GM18873 (cell line): ENCODE results near the gene DSG2.

ENCODE experiments used
- ATAC-seq: cut with Tn5 transposase; IDR thresholded peaks from one replicate; pipeline ENCODE4 v1.9.1; 2021; ENCODE audit warnings: mild to moderate bottlenecking, moderate library complexity, moderate number of reproducible peaks; ENCODE audit not compliant: unreplicated experiment, low FRiP score

Gene DSG2

GRCh38 chr18:31551883-31552282 is 53.9 kb downstream of the DSG2 start:
- ATAC-seq = no peak

GRCh38 chr18:31553800-31554199 is 55.8 kb downstream of the DSG2 start:
- ATAC-seq = no peak

- no peak for ATAC-seq
Measured at GRCh38 chr18:31554776-31555175, 56.8 kb downstream of the DSG2 start.

GRCh38 chr18:31555971-31556747 is 58.2 kb downstream of the DSG2 start:
- ATAC-seq = peak; percentile 61

DNA sequence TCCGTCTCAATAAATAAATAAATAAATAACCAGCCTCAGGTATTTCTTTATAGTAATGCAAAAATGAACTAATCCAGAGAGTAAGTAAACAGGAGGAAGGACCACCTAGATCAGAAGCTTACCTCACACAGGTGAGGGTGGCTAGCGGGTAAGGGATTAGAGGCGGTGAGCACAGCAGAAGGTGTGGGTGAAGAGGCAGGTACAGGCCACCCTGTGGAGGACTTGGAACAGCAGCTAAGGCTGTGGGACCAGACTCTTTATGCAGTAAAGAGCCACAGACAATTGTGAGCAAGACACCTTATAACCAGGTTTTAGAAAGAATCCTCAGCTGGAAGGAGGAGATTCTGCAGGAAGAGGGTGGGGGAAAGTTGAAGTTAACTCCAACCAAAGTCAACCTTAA is 59.5 kb downstream of the DSG2 start:
- no peak for ATAC-seq

- ATAC-seq = no peak
Measured at GRCh38 chr18:31558567-31558966, 60.6 kb downstream of the DSG2 start.

- no peak for ATAC-seq
Measured at GRCh38 chr18:31562726-31563125, 64.7 kb downstream of the DSG2 start.

GRCh38 chr18:31563778-31564177 is 65.8 kb downstream of the DSG2 start:
- ATAC-seq = no peak

- no peak for ATAC-seq
Measured at GRCh38 chr18:31565345-31565744, 67.4 kb downstream of the DSG2 start.

- ATAC-seq = no peak
Measured at GRCh38 chr18:31565782-31566512, 68.0 kb downstream of the DSG2 start.

GRCh38 chr18:31566576-31567306 is 68.8 kb downstream of the DSG2 start:
- no peak for ATAC-seq

DNA sequence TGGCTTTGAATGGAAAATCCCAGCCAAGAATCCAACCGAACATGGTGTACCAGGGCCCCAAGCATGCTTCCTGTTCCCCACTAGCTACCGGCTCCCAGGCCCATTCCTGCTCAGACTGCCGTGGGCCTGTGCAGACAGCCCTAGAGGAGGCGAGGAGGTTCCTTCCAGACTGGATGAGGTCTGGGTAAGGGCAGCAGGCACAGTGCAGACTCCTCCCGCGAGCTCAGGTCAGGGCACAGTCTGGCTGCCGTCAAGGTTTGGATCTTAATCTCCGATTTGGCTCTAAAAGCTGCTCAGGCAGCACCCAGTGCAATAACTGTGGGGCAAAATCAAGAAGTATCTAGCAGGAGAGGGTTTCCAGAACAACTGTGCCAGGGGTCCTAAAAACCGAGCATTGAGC is 74.4 kb downstream of the DSG2 start:
- ATAC-seq = no peak

- ATAC-seq = no peak
Measured at GRCh38 chr18:31573051-31573450, 75.1 kb downstream of the DSG2 start.

GRCh38 chr18:31574359-31574758 is 76.4 kb downstream of the DSG2 start:
- no peak for ATAC-seq

DNA sequence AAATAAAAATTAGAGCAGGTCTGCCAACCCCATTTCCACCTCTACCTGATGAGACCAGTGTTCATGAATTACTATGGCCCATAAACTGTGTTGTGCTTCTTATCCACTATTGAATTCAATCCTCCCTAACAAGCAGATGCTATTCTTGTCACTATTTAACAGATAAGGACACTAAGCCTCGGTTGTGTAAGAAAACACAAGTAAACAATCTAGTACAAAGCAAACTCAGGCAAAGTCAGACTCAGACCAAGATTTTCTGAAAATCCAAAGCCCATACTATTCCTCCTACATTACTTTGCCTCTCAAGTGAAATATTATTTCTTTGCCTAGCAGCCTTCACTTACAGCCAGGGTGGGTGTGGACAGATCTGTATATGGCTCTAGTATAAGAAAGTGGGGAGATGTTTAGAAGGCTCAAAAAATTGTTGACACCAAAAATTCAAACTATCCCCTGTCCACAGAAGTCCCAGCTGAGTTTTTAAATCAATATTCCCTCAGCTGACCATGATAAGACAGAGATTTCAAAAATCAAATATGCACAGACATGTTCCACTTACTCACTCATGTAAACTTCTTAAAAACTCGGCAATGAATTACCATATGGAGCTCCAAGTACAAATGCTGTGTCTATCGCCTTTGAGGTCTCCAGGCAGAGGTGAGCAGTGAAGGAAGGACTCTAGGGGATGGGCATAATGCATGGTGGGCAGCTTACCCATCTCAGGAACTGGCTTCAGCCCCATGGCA is 77.7 kb downstream of the DSG2 start:
- ATAC-seq = no peak

- ATAC-seq = no peak
Measured at GRCh38 chr18:31576670-31577069, 78.7 kb downstream of the DSG2 start.

GRCh38 chr18:31577195-31577594 is 79.2 kb downstream of the DSG2 start:
- no peak for ATAC-seq

DNA sequence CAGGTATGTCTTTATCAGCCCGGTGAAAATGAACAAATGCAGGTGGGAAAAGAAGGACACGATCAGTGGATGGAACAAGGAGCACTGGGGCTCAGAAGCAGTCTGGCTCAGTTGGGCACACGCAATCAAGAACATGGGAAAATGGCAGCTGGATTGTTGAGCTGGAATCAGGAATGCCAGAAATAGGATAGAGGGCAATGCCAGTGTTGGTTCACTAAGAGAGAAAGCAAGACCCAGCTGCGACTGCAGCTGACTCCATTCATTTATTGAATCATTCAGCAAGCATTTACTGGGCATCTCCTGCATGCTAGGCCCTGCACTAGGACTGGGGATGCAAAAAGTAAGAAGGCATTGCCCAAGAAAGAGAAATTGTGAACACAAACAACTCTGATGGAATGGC is 80.1 kb downstream of the DSG2 start:
- no peak for ATAC-seq

DNA sequence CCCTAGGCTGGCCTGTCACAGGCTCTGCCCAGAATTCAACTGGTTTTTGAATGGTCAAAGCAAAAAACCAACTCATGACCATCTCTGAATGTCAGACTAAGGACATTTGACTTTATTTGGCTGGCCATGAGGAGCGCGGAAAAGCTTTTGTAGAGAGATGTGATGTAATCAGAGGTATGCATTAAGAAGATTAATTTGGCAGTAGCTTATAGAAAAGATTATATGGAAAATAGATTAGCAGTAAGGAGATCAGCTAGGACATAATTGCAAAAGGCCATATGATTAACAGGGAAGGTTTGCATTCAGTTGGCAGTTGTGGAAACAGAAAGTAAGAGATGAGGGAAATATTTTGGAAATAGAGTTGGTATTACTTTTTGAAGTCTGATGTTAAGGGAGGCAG is 81.4 kb downstream of the DSG2 start:
- ATAC-seq = no peak

DNA sequence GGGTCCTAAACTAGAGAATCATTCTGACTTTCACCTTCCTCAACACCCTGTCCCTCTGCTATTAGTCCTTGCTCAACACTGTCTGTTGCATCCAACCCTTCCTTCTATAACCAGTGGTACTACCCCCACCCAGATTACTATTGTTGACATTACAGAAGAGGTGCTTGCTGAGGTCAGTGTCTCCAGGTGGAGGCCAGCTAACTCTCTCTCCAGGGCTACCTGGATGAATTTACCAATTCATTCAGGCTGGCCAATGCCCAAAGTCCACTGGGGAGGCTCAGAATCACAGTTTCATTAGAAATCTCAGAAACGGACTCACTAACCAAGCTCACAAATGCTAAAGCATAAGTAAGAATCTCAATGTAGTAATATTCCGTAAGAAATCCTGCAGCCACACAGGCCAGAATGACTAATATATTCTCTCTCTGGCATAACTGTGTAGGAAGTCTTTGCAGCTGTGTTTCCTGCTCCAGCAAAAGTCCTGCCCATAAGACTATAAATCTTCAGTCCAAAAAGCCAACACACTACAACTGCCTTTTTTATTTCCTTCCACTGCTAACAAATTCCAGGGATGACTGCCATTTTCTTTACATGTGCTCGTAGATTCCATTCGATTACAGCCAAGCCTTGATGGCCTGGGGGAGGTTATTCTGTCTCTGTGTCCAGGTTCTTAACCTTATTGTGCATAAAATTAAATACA is 83.7 kb downstream of the DSG2 start:
- no peak for ATAC-seq
